Measurements from ENCODE around the gene PCIF1. TPM values are rescaled to one million over a fixed set of nuclear protein-coding genes. Genes with fewer than 3 reads are reported as not detected.

The PCIF1 gene
- total RNA-seq, 1 experiment from 2014 or later: 26.8 TPM

GRCh38 chr20:45968801-45969711, 34.6 kb downstream of the PCIF1 start:
- no peak overlapping the region for H3K23ac ChIP-seq (ENCODE audit: insufficient read length, low read depth, low read length)
- H3K4ac ChIP-seq (ENCODE audit: low read depth, low read length): no peak overlapping the region
- TF ChIP-seq CTCF (conservative IDR thresholded peaks at IDR 0.05): no peak
- no peak overlapping the region for H2AFZ ChIP-seq (ENCODE audit: low read length)
- no peak overlapping the region for H2BK15ac ChIP-seq (ENCODE audit: low read depth, low read length)
- H2BK20ac ChIP-seq (ENCODE audit: low read depth, low read length, poor library complexity, severe bottlenecking): no peak overlapping the region
- H3K9me3 ChIP-seq (ENCODE audit: control insufficient read depth, low read depth, low read length): no peaks in the 10 kb centered on the region
- H3K23me2 ChIP-seq (ENCODE audit: insufficient read length, low read depth, low read length, poor library complexity, severe bottlenecking): peaks cover 5% of the 10 kb centered on the region
- no peak overlapping the region for H4K91ac ChIP-seq (ENCODE audit: insufficient read length, low read depth, low read length)
- WGBS (ENCODE audit: extremely low coverage, insufficient read length, low lambda C conversion rate): no CpG with 5 or more reads among the region's 14 CpGs
- no peaks in the 10 kb centered on the region for H3K4me1 ChIP-seq (ENCODE audit: insufficient read depth, low read length)
- Mint-ChIP-seq H3K27ac (peak overlapping the region in 1 of 3 experiments; percentile 85; a peak in 2 of 7 replicates), H3K27me3 (ENCODE audit: low read depth) (no peaks in the 10 kb centered on the region; the same call in 1 of the 2 replicates), H3K4me3 (no peak overlapping the region; a peak in 1 of 5 replicates), H3K4me1 (peaks cover 13 to 14% of the 10 kb centered on the region in 2 experiments), H3K36me3 (ENCODE audit: insufficient read depth in 1 of 3, low read depth in 3 of 3) (peaks cover 4 to 33% (median 22%) of the 10 kb centered on the region in 3 experiments; a peak in 5 of 7 replicates), H3K9me3 (no peaks in the 10 kb centered on the region; a peak in 1 of 5 replicates)
- H3K27ac ChIP-seq (ENCODE audit: insufficient read length, low read depth, low read length): no peak overlapping the region
- H3K56ac ChIP-seq (ENCODE audit: insufficient read length, low read depth, low read length): no peak overlapping the region
- no peaks in the 10 kb centered on the region for H3K27me3 ChIP-seq (ENCODE audit: insufficient read depth, low read length)
- no peak overlapping the region for H3K9ac ChIP-seq (ENCODE audit: extremely low read depth, insufficient read length, low read length)
- no peak overlapping the region for H2AK5ac ChIP-seq (ENCODE audit: insufficient read length, low read length)
- no peak overlapping the region for H2BK12ac ChIP-seq (ENCODE audit: insufficient read length, low read depth, low read length)
- no peak overlapping the region for H4K5ac ChIP-seq (ENCODE audit: insufficient read length, low read depth, low read length)
- no peak overlapping the region for H2BK5ac ChIP-seq (ENCODE audit: insufficient read length, low read length)
- no peak overlapping the region for H3K18ac ChIP-seq (ENCODE audit: insufficient read length, low read depth, low read length)
- no peaks in the 10 kb centered on the region for H4K20me1 ChIP-seq (ENCODE audit: control insufficient read depth, insufficient read depth, insufficient read length)
- no peaks in the 10 kb centered on the region for H3K79me2 ChIP-seq (ENCODE audit: insufficient read depth, low read length)
- H3K79me1 ChIP-seq (ENCODE audit: insufficient read depth, low read depth, low read length, poor library complexity, severe bottlenecking): no peaks in the 10 kb centered on the region
- DNase-seq: peak; percentile 25
- H3T11ph ChIP-seq (ENCODE audit: low read length): no peak overlapping the region
- no peak overlapping the region for H3K14ac ChIP-seq (ENCODE audit: insufficient read depth, low read length)
- H3K4me2 ChIP-seq (ENCODE audit: insufficient read depth, insufficient read length, low read length): no peak overlapping the region
- H2BK120ac ChIP-seq (ENCODE audit: low read depth, low read length, poor library complexity, severe bottlenecking): no peak overlapping the region
- no peak overlapping the region for H4K8ac ChIP-seq (replicated peaks; ENCODE audit: insufficient read length, low read depth, low read length)
